Measurements from ENCODE around the gene TLCD3B.
"Not testable (repeated sequence)": the region's sequence is repeated elsewhere in the genome, so short reads cannot be mapped to it uniquely, and the experiment has no call there.

Gene TLCD3B

DNA sequence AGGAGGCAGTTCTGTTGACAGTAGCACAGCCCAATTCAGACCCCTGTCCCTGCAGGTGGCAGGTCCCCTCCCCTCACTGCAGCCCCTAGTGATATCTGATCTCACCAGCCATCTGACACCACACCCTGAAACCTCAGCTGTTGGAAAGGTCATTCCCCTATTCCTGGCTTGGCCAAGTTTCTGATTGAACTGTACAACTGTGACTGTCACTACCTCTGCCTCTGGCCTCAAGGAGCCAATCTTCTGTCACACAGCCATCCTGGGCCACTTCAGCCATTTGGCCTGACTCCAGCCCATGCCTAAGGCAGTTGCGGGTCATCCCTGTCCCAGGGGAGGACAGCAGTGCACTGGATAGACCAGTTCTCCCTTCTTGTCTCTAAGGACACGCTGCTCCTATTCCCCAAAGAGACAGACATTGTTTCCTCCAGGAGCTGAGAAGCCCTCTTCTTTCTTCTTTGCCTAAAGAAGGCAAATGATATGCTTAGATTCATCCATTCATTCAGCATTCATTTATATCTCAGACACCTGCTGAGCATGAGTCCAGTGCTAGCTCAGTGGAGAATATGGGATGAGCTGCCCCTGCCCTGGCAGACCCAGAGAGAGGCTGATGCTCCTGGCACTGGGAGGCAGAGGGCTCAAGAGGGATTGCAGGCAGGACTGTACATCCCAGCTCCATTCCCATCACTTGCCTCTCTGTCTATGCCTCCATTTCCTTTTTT, 29.9 kb upstream of the TLCD3B start:
- DNase-seq: no peak

DNA sequence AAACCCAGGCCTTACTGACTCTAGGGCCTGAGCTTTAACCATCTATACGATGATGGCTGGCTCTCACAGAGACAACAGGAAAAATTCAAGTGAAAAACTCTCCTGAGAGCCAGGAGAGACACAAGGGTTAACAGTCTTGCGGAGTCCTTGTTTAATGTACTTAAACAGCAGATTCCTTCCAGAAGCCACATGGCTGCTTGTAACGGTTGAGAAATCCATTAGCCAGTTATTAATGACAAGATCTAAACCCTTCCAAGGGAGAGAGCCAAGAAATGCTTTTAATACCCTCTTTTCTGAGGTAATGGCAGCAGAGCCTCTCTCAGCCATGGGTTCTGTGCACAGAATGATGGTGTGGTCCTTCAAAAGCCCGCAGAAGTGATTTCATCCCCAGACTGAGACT, 29.3 kb upstream of the TLCD3B start:
- no peak for DNase-seq

DNA sequence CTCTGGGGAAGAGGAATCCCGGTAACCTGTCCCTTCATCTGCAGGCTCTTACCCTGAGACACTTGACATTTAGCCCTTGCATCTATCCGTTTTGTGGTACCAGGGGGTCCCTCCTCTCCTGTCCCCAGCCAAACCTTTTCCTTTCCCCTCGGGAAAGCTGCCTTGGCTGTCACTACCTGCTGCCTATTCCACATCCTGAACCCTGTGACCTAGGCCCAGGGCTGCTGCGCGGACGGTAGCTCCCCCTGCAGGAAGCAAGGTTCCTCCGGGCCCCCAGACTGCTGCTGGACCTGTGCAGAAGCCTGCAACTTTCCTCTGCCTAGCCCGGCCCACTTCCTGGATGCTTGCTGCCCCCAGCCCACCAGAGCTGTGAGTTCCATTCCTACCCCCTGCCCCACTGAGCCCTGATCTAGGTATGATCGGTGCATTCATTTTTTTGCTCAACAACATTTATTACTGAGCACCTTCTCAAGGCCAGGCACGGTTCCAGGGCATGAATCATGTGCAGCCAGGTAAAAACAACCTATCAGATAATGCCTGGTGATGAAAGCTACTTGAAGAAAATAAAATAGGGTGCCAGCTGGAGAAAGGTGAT, 24.0 kb upstream of the TLCD3B start:
- peak; percentile 35 for DNase-seq

DNA sequence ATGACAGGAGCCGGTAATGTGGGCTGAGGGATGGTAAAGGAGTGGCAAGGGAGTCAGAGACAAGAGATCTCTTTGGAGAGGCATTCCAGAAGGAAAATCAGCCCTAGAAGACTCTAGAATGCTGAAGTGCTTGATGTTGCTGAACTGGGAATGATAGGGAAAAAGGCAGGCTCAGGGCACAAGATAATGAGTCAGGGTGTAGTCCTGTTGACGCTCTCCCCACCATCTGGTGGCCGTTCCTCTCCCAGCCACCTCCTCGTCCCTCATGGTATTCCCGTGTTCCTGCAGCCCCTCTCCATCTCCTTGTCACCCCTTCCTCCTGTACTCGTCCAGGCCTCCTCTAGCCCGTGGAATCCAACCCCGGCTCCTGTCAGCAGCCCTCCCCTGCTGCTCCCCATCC, 23.4 kb upstream of the TLCD3B start:
- no peak for DNase-seq

DNA sequence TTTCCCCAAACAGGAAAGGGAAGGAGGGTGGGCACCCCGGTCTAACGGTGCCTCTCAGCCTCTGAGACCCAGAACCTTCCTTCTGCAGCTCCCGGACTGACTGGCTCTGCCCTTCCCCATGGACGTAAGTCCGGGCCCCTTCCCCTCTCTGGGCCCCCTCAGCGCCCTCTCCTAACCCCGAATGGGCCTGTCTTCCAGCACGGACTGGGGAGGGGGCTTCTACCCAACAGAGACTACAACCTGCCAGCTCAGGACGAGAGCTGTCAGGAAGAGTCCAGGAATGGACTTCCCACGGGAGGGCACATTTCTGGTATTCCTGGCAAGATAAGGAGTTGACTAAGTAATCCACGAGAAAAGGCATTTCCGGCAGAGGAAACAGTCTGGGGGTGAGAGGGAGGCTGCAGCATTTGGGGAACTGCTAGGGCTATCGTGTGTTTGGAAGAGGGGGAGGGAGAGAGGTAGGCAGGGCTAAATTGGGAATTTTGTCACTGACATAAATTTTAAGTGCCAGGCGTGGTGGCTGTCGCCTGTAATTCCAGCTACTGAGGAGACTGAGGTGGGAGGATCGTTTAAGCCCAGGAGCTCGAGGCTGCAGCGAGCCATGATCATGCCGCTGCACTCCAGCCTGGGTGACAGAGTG, 22.4 kb upstream of the TLCD3B start:
- DNase-seq: no peak

DNA sequence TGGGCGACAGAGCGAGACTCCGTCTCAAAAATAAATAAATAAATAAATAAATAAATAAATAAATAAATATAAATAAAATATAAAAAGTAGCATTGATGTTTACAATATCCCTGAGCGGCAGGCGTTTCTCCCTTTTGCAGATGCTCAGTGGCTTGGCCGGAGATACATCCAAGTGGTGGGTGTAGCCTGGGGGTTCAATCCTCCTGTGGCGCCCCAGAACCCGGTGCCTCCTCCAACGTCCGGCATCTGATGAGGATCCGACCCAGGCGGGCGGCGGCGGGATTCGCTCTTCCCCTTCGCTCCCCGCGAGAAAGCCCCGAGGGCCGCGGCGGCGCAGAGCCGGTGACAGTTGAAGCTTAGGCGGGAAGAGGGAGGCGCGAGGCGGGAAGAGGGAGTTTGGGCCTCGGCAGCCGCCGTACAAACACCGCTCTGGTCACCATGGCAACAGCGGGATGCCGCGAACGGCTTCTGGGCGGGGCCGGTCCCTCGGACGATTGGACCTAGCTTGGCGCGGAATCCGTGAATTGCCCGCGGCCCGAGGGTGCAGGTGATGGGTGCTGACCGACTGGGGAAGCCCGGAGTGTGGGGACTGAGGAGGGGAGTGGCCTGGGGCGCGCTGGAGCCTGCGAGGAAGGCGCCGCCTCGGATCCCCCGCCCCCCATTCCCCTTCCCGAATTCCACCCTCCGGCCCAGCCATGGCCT, 21.8 kb upstream of the TLCD3B start:
- DNase-seq: peak; percentile 91

DNA sequence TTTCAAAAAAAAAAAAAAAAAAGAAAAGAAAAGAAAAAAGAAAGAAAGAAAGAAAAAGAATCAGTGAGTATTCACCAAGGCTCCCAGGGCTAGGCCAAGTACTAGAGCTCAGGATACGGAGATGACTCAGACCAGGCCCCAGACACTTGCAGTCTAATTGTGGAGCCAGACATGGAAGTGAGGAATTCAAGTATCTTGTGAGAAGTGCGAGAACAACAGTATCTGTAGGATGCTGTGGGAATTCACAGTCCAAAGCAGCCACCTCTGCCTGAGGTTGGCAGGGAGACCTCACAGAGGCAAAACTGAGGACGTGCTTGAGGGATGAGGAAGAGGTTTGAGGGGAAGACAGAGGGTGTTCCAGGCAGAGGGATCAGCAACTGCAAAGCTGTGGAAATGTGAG, 20.4 kb upstream of the TLCD3B start:
- DNase-seq: no peak

DNA sequence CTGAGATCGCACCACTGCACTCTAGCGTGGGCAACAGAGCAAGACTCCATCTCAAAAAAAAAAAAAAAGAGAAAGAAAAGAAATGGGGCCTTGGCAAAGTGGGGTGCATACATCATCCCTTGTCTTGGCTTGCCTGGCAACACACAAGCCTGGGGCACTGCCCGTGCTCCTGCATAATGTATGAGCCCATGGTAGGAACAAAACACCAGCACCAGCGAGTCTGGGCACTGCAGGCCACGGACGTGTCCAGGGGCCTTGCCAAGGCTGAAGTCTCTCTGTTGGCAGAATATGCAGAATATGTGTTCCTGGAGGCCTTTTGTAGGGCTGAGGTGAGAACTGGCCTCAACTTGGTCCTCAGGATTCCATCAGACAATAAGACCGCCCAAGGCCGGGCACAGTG, 18.8 kb upstream of the TLCD3B start:
- no peak for DNase-seq

DNA sequence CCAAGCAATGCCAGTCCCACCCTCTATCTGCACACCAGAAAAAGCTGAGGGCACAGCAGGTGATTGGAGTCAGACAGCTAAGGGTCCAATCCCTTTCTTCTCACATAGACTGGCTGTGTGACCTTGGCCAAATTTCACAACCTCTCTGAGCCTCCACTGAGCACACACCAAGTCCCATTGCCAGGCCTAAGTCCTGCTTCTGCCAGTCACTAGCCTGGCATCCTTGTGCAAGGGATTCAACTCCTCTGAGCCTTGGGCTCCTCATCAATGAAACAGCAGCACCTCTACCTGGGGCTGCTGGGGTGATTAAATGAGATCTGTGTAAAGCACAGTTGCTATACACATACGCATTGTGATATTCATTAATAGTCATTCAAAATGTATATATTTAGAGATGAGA, 15.5 kb upstream of the TLCD3B start:
- no peak for DNase-seq

DNA sequence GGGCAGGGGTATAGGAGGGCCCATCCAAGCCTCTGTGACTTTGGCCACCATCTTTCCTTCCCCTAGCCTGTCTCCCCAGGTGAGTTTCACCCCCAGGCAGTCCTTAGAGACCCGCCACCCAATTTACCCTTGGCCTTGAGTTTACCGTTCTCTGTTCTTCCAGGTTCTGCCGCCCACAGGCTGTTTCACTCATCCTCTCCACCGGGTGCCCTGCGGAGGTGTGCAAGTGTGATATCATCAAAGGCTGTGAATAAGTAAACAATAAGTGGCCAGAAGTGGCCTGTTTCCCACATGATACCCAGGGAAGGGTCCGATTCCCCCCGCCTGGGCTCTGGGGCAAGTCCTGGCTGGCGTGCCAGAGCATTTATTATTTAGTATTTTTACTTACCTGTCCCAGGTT, 15.1 kb upstream of the TLCD3B start:
- no peak for DNase-seq

DNA sequence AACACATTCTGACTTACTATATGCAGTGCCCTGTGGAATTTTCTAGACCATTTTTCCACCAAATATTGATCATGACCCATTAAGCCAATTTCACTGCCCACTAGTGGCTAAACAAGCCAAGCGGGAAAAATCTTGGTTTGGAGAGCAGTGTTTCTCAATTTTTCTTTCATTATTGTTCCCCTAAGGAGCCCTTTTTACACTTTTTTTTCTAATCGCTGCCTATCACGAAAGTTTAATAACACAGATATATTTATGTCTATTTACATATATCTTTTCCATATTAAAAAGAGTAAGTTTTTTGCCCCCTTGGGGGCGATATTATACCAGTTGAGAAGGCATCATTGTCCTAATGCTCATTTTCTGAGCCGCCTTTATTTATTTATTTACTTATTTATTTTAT, 10.8 kb upstream of the TLCD3B start:
- DNase-seq: no peak

DNA sequence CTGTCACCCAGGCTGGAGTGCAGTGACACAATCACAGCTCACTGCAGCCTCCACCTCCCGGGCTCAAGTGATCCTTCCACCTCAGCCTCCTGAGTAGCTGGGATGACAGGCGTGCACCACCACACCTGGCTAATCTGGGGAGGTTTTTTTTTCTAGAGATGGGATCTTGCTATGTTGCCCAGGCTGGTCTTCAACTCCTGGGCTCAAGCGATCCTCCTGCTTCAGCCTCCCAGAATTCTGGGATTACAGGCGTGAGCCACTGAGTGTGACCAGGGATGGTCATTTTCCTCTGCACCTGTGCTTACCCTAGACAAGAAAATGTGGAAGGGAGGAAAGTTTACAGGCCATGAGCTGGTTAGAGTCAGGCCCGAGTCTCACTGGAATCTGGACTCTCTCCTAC, 9.6 kb upstream of the TLCD3B start:
- not testable (repeated sequence) for DNase-seq

DNA sequence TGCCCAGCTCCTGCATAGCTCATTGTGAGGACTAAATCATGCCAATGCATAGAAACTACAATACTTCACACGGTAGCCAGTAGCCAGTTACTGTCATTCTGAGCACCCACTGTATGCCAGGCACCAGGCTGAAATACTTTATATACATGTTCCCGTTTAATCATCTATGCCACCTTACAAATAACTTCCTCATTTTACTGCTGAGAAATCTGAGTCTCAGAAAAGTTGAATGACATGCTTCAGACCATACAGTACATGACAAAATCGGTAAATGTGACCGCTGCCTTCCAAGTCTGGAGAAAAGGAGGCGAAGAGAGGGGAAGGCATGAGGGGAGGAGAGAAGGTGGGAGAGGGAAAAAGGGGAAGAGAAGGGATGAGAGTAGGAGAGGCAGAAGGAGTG, 9.2 kb upstream of the TLCD3B start:
- DNase-seq: no peak

DNA sequence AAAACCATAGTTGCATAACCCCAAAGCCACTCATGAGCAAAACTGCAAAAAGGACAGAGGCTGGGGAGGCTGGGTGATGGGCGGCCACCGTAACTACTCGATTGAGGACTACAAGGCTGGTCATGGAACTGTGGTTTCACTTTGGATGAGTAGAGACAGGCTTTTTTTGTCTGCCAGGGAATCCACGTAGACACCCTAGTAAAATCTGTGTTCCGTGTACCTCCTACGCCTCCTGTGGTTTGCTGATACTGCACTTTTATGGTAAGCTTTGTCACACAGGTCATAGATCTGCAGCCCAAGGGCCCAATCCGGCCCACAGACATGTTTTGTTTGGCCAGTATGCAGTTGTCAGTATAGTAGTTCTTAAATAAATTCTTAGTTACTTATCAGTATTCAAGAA, 2.2 kb upstream of the TLCD3B start:
- no peak for DNase-seq

DNA sequence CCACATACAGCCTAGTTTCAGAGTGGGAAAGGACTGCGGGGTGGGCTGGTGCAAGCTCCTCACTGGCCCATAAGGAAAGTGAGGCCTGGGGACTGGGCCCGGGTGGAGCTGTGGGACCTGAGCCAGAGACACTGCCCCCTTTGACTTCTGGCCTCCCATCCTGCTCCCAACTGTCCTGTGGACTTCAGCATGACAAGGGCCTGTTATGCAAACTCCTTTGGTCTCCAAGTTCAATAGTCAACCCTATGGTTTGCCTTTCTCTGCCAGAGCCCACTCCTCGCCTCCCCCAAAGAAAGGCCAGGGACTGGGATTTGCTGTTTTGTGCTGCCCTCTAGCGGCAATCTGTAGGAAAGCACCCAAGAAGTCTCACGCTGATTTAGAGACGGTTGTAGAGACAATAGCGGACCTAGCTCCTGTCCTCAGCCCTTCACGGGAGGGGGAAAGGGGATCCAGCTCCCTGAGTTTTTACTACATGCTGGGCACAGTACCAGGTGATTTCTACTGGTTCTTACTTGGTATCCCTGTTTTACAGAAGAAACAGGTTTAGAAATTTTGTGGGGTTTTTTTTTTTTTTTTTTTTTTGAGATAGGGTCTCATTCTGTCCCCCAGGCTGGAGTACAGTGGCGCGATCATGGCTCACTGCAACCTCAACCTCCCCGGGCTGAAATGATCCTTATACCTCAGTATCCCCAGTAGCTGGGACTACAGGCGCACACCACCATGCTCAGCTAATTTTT, 1.2 kb upstream of the TLCD3B start:
- peak; percentile 35 for DNase-seq

DNA sequence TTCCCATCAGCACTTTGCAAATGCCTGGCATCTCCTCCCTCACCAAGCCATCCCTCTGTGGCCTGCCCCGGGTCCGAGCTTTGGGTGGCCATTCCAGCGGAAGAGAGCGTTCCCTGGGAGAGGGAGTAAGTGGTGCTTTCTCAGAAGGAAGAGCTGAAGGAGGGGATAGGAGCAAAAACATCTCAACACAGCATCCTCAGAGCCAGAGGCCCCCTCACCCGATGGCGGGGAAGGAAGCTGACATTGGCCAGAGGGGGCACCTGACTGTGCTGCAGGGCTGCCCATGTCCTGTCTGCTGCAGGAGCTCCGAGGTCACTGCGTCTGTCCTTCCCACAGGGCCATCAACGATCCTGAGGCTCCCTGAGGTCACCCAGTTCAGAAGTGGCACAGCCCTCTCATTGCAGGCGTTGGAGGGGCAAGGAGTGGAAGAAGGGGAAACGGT, 427 bp upstream of the TLCD3B start:
- DNase-seq: no peak

DNA sequence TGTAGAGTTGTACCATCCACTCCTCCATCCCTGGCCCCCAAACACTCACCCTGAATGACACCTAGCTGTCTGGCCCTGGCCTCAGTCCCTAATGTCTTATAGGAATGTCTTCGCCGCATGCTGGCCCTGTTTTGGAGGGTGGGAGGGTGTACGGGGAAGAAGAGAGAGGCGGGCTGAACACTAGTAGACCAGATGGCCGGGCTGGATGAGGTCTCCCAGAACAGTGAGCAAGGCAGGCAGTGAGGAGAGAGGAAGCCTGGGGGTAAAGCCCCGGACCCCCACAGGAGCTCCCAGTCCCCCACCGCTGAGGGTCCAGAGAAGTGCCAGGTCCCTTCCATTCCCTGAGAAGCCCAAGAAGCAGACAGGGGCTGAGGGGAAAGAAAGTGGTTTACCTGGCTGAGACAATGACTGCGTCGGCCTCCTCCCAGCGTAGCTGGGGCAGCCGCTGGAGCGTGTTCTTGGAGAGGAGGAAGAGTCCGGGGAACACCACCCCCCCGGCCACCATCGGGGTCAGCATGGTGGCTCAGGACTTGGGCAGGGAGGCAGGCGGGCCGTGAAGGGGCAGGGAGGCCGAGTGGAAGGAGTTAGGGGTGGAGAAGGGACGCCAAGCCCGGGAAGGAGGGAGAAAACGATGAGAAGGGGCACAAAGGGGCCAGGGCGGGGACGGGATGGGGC, 923 bp downstream of the TLCD3B start:
- DNase-seq: no peak

DNA sequence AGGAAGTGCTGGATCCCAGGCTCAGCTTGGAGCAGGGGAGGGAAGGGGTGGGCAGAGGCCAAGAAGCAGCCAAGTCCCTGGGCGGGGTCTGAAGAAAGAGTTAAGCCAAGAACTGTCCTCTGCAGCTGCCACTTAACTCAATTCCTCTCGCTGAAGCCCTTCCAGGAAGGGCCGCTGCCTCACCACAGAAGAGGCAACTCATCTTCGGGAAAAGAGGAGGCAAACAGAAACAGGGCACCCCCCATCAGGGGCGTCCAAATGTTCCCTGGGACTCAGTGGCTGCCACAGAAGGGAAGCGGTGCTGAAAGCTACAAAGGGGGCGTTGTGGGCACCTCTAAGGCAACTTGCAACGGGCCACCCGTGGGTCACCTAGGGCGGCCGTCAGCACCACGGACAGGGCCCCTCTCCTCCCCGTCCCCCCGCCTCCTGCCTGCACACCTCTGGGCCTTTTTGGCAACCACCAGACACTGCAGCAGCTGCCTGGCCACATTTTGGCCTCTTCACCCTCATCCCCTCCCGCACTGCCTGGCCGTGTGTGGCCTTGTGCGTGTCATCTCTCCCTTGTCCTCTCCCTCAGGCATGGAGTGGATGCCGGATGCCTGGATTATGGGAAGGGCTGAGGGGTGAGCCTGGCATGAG, 2.5 kb downstream of the TLCD3B start:
- no peak for DNase-seq

DNA sequence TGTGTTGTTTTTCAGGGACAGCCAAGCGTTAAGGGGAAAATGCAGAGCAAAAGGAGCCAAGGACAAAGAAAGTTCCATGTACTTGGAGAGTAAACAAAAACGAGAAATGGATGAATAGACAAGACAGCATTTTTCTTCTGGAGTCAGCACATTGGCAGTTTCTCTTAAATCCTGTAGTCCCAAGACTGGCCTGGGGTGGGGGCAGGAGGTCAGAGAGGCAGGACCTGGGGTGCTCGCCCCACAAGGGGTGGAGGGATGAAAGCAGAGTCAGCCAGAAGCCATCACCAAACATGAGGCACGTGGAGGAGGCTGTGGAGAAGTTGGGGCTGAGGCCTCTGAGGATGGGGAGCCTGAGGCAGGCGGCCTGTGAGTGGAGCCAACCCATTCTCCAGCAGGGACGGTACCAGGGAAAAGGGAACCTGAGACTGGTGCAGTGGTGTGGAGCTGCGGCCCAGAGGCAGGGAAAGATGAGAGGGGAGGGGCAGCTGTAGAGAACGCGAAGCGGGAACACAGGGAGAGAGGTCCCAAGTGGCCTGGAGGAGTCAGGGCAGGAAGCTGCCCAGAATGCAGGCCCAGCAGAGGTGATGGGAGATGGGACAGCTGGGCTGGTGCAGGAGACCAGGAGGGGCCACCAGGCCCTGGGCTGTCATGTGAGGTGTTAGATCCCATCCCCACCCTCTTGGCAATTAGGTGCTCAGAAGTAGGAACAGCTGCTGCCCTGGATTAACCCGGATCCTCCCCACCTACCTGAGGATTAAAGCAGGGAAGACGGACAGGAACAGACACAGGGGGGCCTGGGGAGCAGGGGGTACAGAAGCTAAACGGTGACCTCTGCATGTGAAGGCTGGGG, 3.3 kb downstream of the TLCD3B start:
- DNase-seq: no peak

DNA sequence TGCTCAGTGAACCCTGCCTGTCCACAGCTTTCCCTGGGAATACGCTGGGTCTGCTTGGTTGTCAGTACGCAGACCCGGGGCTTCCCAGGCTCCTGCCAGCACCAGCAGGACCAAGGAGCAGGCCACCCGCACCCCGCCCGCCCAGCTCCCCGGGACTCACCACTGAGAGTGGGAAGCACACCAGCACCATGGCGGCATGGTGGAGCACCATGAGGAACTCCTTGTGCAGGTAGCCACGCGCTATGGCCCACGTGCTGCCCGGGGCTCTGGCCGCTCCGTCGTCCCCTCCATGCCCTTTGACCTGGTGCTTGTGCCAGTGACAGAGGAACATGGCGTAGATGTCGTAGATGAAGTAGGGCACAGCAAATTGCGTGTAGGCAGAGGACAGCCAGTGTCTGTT, 4.6 kb downstream of the TLCD3B start:
- DNase-seq: no peak

DNA sequence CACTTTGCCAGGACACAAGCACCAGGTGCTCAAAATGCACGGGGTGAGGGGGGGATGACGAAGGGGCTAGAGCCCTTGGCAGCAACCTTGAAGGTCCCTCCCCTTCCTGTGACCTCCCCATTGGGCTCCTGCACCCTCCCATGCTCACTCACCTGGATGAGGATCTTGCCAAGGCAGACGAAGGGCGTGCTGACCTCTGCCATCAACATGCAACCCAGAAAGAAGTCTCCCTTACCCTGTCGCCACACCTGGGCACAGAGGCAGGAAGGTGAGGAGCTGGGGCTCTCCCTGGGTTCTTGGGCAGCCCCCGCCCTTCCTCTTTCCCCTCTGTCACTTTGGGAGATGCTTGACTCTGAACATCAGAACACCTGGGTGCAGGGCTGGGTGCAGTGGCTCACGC, 5.5 kb downstream of the TLCD3B start:
- DNase-seq: no peak

All from NK-92 treated with Interleukin-12 subunit alpha and Interleukin-12 subunit beta, amount 100 ng/mL, for 24 hours (cell line).